Ovary (tissue), 3 donors: ENCODE measurements around the gene TRIM44.

Experiments used
- EP300 ChIP-seq: sonication (generic); formaldehyde crosslinking; IDR thresholded peaks from one replicate; pipeline ENCODE4 v1.6.1; 2017; ENCODE audit warnings: antibody characterized with exemption
- POLR2A ChIP-seq: fragments of 450-650 bp; IDR thresholded peaks from one replicate; pipeline ENCODE4 v1.6.1; 2017; ENCODE audit warnings: antibody characterized with exemption, mild to moderate bottlenecking, moderate library complexity
- TF ChIP-seq, protein P1 (sequence below), 3 donors: fragments of 450-650 bp in 2 of 3; fragments of 200-600 bp in 1 of 3; IDR thresholded peaks; one replicate each; pipeline versions ENCODE4 v1.5.1 to v1.8.0; 2016 to 2022; ENCODE audit warnings: antibody characterized with exemption in 3 of 3, mild to moderate bottlenecking in 1 of 3
- donor health status: DM: no; HTN: no; CAD: no.

DNA sequence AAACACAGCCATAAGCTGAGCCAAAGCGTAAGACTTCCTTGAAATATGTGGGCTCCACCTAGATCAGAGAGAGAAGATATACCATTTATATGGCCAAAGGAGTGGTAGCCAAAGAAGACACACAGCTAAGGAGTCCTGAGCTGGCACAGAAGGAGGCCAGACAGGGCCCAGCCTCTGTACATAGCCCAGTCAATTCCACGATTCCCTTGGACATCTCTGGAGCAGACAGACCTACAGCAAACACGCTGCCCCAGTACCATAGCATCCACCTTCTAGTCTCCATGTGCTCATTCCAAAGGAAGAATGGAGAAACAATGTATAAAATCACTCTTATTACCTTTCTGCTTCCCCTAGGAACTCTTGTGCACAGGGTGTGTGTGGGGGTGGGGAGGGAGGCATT, 179.2 kb downstream of the TRIM44 start:
- TF ChIP-seq, protein P1, sequence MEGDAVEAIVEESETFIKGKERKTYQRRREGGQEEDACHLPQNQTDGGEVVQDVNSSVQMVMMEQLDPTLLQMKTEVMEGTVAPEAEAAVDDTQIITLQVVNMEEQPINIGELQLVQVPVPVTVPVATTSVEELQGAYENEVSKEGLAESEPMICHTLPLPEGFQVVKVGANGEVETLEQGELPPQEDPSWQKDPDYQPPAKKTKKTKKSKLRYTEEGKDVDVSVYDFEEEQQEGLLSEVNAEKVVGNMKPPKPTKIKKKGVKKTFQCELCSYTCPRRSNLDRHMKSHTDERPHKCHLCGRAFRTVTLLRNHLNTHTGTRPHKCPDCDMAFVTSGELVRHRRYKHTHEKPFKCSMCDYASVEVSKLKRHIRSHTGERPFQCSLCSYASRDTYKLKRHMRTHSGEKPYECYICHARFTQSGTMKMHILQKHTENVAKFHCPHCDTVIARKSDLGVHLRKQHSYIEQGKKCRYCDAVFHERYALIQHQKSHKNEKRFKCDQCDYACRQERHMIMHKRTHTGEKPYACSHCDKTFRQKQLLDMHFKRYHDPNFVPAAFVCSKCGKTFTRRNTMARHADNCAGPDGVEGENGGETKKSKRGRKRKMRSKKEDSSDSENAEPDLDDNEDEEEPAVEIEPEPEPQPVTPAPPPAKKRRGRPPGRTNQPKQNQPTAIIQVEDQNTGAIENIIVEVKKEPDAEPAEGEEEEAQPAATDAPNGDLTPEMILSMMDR (IDR thresholded peaks at IDR 0.05) = no peak
- TF ChIP-seq POLR2A (no peak), EP300 (no peak)
